ENCODE measurements around the gene EHHADH.

The EHHADH gene

DNA sequence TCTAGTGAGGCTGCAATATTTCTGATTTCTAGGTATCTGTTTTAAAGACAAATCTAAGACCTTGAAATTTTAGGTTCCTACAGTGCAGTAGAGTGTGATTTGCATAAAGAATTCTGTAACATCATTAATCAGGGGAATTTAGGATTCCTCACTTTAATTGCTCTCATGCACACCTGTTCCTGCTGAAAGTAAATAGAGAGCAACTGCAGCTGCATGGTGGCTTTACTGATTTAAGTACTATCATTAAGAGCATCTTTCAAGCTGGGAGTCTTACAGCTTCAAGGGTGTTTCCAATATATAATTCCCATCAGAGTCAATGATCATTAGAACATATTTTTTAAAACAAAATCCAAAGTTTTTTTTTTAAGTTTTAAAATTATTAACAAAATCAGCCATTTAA lies 65.0 kb downstream of the EHHADH start:
- ATAC-seq = no peak

GRCh38 chr3:185187391-185187790 lies 66.5 kb downstream of the EHHADH start:
- ATAC-seq = no peak

DNA sequence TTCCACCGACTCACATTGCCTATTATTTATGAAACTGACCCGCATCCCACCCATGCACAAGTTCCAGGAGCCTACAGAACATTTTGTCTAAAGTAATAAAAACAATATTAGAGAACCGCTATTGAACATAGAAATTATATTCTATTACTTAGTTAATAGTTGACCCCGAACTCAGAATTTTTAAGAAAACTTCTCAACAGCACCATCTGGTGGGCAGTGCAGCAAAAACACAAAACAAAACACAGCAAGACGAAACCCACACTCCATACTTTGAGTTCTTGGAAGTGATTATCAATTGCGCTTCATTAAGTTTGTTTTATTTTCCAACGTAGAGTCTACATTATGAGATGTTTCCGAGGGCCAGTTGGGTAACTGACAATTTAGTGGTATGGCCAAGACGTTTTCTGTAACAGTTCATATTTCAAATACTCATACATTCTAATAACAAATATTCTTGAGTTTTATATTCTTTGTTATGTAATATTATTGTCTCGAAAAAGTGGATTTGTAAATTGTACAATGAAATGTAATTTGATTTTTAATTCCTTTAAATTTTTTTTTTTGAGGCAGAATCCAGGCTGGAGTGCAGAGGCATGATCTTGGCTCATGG lies 77.0 kb downstream of the EHHADH start:
- ATAC-seq = no peak

DNA sequence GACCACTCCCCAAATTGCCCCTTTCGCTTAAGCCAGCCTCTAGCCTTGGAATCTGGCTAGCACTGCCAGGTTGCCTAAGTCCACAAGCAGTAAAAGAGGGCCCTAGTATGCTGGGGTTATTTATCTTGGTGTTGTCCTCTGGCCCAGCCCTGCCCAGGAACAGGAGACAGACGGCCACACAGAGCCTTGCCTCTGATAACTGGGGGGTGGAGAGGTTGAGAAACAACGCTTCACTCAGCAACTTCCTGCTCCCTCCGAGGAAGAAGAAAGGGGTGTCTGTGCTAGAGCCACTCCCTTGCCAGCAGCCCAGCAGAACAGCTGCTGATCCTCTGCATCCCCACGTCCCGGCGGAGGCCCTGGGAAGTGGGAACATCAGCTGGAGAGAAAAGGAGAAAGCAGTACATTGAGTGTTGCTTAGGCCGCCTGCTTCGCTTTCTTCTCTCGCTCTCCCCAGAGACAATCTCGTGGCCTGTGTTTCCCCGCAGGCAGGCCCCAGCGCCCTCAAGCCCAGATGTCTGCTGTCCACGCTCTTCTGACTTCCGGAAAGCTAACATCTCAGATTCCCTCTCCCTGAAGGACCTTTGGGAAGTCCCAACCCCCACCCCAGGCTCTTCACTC lies 78.4 kb downstream of the EHHADH start:
- no peak for ATAC-seq

DNA sequence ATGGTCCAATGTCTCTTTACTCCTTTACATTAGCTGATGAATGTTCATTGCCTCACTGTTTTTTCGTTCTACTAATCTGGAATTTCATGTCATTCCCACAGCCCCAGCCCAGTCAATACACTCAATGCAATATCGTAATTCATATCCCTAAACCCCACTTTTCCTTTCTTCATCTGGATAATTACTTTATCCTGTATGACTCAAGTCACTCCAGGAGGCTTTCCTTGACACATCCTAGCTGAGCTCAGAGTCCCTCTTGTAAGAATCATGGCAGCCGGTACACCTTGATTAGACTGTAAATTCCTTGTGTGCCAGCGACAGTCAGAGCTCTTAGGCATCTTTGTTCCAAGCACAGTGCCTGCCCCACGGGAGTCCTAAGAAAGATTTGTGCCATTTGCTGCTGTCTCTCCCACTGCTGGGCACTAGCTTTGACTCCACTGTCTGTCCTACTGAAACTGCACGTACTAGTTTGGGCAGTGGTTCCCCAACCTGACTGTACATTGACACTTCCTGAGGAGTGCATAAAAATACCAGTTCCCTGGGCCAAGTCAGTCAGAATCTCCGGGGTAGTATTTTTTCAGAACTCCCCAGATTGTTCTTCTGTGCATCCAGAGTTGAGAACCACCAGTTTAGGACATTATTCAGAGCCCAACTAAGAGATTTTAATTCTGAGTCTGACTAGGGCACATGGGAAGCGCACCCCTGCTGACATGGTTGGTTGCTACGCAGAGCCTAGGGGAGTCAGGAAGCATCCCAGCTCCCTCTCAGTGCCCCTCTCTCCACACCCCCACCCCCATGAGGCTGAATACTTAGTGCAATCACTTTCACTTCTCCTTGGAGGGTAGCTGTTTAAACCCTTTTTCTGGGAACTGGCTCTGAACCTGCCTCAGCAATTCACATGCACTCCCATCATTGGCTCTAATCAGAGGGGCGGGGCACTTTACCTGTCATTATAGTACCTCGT lies 81.5 kb downstream of the EHHADH start:
- ATAC-seq = no peak

GRCh38 chr3:185164428-185165217 lies 89.2 kb downstream of the EHHADH start:
- no peak for ATAC-seq

DNA sequence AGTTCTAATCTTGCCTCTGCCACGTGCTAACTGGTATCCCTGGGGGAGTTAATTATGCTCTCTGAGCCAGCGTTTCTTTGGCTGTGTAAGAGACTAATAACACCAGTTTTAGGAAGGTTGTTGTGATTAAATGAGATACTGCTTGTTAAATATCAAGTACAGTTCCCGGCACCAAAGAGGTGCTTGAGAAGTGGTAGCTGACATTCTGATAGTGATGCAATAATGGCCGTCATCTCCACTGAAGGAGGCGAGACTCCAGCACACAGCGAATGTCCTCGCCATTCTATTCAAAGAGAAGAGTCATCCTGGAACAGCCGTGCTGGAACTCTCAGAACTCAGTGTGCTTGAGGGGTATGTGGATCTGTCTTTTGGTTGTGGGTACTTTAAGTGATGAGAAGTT lies 91.2 kb downstream of the EHHADH start:
- ATAC-seq = no peak

DNA sequence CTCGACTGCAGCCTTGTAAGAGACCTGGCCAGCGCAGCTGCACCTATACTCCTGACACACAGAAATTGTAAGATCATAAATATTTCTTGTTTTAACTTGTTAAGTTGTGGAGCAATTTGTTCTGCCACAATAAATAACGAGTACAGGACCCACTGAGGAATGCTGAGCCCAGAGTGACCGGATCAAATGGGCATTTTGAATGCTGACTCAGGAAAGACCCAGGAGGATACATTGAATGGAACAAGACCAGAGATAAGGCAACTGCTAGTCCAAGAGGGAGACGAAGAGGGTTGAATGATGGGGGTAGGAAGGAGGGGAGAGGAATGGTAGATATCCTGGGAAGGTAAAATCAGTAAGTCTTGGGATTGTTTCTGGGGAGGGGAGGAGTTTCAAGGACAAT lies 92.1 kb downstream of the EHHADH start:
- no peak for ATAC-seq

- ATAC-seq = no peak
Observed at GRCh38 chr3:185157347-185157746, 96.5 kb downstream of the EHHADH start.

GRCh38 chr3:185155678-185156077 lies 98.2 kb downstream of the EHHADH start:
- no peak for ATAC-seq

- ATAC-seq = no peak
Observed at GRCh38 chr3:185153861-185154629, 99.8 kb downstream of the EHHADH start.

- ATAC-seq = peak in 1 of 2 donors; percentile 11
Observed at GRCh38 chr3:185153171-185153771, 100.6 kb downstream of the EHHADH start.

GRCh38 chr3:185152410-185153170 lies 101.3 kb downstream of the EHHADH start, which contains the start of gene C3orf70:
Gene C3orf70 (minus strand): TSS chr3:185153060. CDS start chr3:185152823, 237 bp downstream.
- ATAC-seq = peak; percentile 43 to 47

GRCh38 chr3:185151964-185152409 lies 101.9 kb downstream of the EHHADH start:
- ATAC-seq = no peak

GRCh38 chr3:185151101-185151963 lies 102.5 kb downstream of the EHHADH start:
- no peak for ATAC-seq

- no peak for ATAC-seq
Observed at GRCh38 chr3:185150561-185150960, 103.3 kb downstream of the EHHADH start.

GRCh38 chr3:185149591-185149990 lies 104.3 kb downstream of the EHHADH start:
- ATAC-seq = no peak

DNA sequence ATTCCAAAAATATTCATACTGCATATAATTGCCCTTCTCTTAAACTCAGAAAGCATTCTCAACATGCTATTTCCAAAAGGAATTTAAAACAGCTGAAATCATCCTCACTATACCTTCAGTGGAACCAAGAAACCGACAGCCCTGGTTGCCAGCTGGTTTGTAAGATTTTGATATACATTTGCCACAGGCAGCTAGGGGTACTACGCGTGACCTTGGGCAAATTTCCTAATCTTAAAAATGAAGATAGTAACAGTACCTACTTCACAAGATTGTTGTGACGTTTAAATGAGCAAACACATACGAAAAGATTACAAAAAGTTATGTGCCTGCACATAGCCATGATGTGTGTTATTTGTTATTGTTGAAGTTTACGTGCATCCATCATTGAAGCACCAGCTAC lies 108.3 kb downstream of the EHHADH start:
- no peak for ATAC-seq

DNA sequence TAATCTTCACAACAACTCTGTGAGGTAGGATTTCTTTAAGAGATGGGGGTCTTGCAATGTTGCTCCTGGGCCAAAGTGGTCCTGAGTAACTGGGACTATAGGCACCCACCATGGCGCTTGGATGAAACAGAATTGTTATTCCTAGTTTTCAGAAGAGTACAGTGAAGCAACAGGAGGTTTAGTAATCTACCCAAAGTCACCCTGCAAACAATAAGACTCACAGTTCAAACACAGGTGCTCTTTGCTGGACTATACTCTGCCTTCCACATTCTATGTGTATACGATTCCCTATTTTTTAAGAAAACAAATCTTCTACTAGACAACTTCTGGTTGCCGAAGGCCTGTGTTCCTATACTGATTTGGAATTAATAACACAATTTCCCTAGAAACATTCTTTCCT lies 109.1 kb downstream of the EHHADH start:
- no peak for ATAC-seq

Measured in activated CD4-positive, CD25-positive, alpha-beta regulatory T cell treated with anti-CD3 and anti-CD28 coated beads, Interleukin-2, amount 50 U/mL, for 24 hours (primary cell).